NB4 (cell line): ENCODE measurements around the gene LIAS.

Experiments used
- MYC ChIP-seq: IDR thresholded peaks from 2 replicates; pipeline ENCODE4 v1.6.1; 2011; ENCODE audit warnings: low read depth, low read length
- POLR2A ChIP-seq: IDR thresholded peaks from 2 replicates; pipeline ENCODE4 v1.6.1; 2011; ENCODE audit warnings: mild to moderate bottlenecking; ENCODE audit not compliant: insufficient read length; ENCODE audit errors: extremely low read depth
- TF ChIP-seq, protein P1 (sequence below): IDR thresholded peaks from one replicate; pipeline ENCODE4 v1.5.1; 2012; ENCODE audit warnings: low read depth, low read length

GRCh38 chr4:39433878-39434492, 24.9 kb upstream of the LIAS start:
- TF ChIP-seq, protein P1, sequence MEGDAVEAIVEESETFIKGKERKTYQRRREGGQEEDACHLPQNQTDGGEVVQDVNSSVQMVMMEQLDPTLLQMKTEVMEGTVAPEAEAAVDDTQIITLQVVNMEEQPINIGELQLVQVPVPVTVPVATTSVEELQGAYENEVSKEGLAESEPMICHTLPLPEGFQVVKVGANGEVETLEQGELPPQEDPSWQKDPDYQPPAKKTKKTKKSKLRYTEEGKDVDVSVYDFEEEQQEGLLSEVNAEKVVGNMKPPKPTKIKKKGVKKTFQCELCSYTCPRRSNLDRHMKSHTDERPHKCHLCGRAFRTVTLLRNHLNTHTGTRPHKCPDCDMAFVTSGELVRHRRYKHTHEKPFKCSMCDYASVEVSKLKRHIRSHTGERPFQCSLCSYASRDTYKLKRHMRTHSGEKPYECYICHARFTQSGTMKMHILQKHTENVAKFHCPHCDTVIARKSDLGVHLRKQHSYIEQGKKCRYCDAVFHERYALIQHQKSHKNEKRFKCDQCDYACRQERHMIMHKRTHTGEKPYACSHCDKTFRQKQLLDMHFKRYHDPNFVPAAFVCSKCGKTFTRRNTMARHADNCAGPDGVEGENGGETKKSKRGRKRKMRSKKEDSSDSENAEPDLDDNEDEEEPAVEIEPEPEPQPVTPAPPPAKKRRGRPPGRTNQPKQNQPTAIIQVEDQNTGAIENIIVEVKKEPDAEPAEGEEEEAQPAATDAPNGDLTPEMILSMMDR, result no peak
- TF ChIP-seq POLR2A (no peak), MYC (no peak)
